ENCODE measurements around the gene ISL2. TPM values are rescaled to one million over a fixed set of nuclear protein-coding genes. Genes with fewer than 3 reads are reported as not detected.

Gene ISL2
- total and polyA plus RNA-seq, 4 donors: 0.03 to 0.14 TPM; not detected in 2

GRCh38 chr15:76344893-76345582 is 8.5 kb downstream of the ISL2 start:
- Histone ChIP-seq H3K9ac (ENCODE audit: low read depth in 1 of 2, low read length in 2 of 2) (no peak overlapping the region), H3K27ac (ENCODE audit: low read depth in 1 of 2, low read length in 2 of 2) (no peak overlapping the region), H3K36me3 (ENCODE audit: control insufficient read depth in 4 of 4, insufficient read depth in 3 of 4, low read depth in 1 of 4, low read length in 3 of 4) (peaks cover 0 to 2% (median 0%) of the 10 kb centered on the region in 4 donors), H3K4me1 (ENCODE audit: control insufficient read depth in 4 of 4, insufficient read depth in 4 of 4, low read length in 3 of 4) (peaks cover 12 to 42% (median 30%) of the 10 kb centered on the region in 4 donors), H3K27me3 (ENCODE audit: control insufficient read depth in 4 of 4, insufficient read depth in 4 of 4, low read length in 3 of 4) (peaks cover 0 to 27% (median 15%) of the 10 kb centered on the region in 4 donors), H3K9me3 (ENCODE audit: control insufficient read depth in 4 of 4, low read length in 3 of 4) (no peaks in the 10 kb centered on the region), H3K4me3 (ENCODE audit: low read depth in 1 of 3, low read length in 3 of 3) (no peak overlapping the region)
- 21% methylated on average over 3 of the region's 3 CpGs for WGBS
- DNase-seq (ENCODE audit: low spot score): no peak
- TF ChIP-seq MAX (IDR thresholded peaks at IDR 0.05) (no peak), RAD21 (IDR thresholded peaks at IDR 0.05) (no peak), REST (IDR thresholded peaks at IDR 0.05) (no peak), NR2F2 (IDR thresholded peaks at IDR 0.05) (no peak), CTCF (IDR thresholded peaks at IDR 0.05; ENCODE audit: low read depth, low read length, missing input control) (no peak), SP1 (IDR thresholded peaks at IDR 0.05) (no peak), GABPA (IDR thresholded peaks at IDR 0.05 in 1 of 2, conservative IDR thresholded peaks at IDR 0.05 in 1 of 2) (no peak), FOXA1 (IDR thresholded peaks at IDR 0.05) (no peak), EGR1 (IDR thresholded peaks at IDR 0.05; ENCODE audit: low read depth in 2 of 2) (no peak), RXRA (IDR thresholded peaks at IDR 0.05) (no peak)

- DNase-seq (ENCODE audit: low spot score): no peak
- Histone ChIP-seq H3K4me1 (ENCODE audit: control insufficient read depth in 4 of 4, insufficient read depth in 4 of 4, low read length in 3 of 4) (peaks cover 10 to 37% (median 25%) of the 10 kb centered on the region in 4 donors), H3K9ac (ENCODE audit: low read depth in 1 of 2, low read length in 2 of 2) (no peak overlapping the region), H3K36me3 (ENCODE audit: control insufficient read depth in 4 of 4, insufficient read depth in 3 of 4, low read depth in 1 of 4, low read length in 3 of 4) (peaks cover 0 to 2% (median 0%) of the 10 kb centered on the region in 4 donors), H3K9me3 (ENCODE audit: control insufficient read depth in 4 of 4, low read length in 3 of 4) (no peaks in the 10 kb centered on the region), H3K4me3 (ENCODE audit: low read depth in 1 of 3, low read length in 3 of 3) (no peak overlapping the region), H3K27ac (ENCODE audit: low read depth in 1 of 2, low read length in 2 of 2) (no peak overlapping the region), H3K27me3 (ENCODE audit: control insufficient read depth in 4 of 4, insufficient read depth in 4 of 4, low read length in 3 of 4) (peaks cover 0 to 24% (median 13%) of the 10 kb centered on the region in 4 donors)
- 20% methylated on average over 7 of the region's 7 CpGs for WGBS
- no peak for TF ChIP-seq ZBTB33 (IDR thresholded peaks at IDR 0.05)
- no peak for TF ChIP-seq TAF1 (conservative IDR thresholded peaks at IDR 0.05)
- no peak for TF ChIP-seq GABPA (IDR thresholded peaks at IDR 0.05 in 1 of 2, conservative IDR thresholded peaks at IDR 0.05 in 1 of 2)
- no peak for TF ChIP-seq SP1 (IDR thresholded peaks at IDR 0.05)
- no peak for TF ChIP-seq MAX (IDR thresholded peaks at IDR 0.05)
- TF ChIP-seq FOXA1 (IDR thresholded peaks at IDR 0.05): no peak
- no peak for TF ChIP-seq EGR1 (IDR thresholded peaks at IDR 0.05; ENCODE audit: low read depth in 2 of 2)
- TF ChIP-seq YY1 (IDR thresholded peaks at IDR 0.05): no peak
- no peak for TF ChIP-seq HNF4A (conservative IDR thresholded peaks at IDR 0.05)
- TF ChIP-seq ATF3 (IDR thresholded peaks at IDR 0.05): no peak
- no peak for TF ChIP-seq CTCF (IDR thresholded peaks at IDR 0.05; ENCODE audit: low read depth, low read length, missing input control)
- TF ChIP-seq RAD21 (IDR thresholded peaks at IDR 0.05): no peak
- no peak for TF ChIP-seq HNF4G (IDR thresholded peaks at IDR 0.05)
- no peak for TF ChIP-seq RXRA (IDR thresholded peaks at IDR 0.05)
These were observed 9.0 kb downstream of the ISL2 start for GRCh38 chr15:76345583-76345879.
